ENCODE measurements around the gene ADAMTS7. TPM values are rescaled to one million over a fixed set of nuclear protein-coding genes. Genes with fewer than 3 reads are reported as not detected.

Gene ADAMTS7
- total RNA-seq, 1 experiment from 2014 or later, result 4.2 TPM

- no peak overlapping the region for H3K9ac ChIP-seq (ENCODE audit: low read length)
- H2AFZ ChIP-seq (ENCODE audit: low read length), result no peak overlapping the region
- intact Hi-C loops (cut with micrococcal nuclease), result no loop called here
- BruUV-seq (replicated peaks), result no TSS peak
- H3K79me2 ChIP-seq (ENCODE audit: low read length), result no peaks in the 10 kb centered on the region
- no peaks in the 10 kb centered on the region for H4K20me1 ChIP-seq (ENCODE audit: low read length)
- no peaks in the 10 kb centered on the region for H3F3A ChIP-seq (ENCODE audit: low read length, unreplicated experiment)
- H3K4me2 ChIP-seq (ENCODE audit: low read length), result no peak overlapping the region
- H3K4me1 ChIP-seq (ENCODE audit: insufficient read depth, low read length), result no peaks in the 10 kb centered on the region
- no peaks in the 10 kb centered on the region for H3K36me3 ChIP-seq (ENCODE audit: low read depth, low read length)
- H3K27ac ChIP-seq (ENCODE audit: low read length), result no peak overlapping the region
- no peak overlapping the region for H3K4me3 ChIP-seq (ENCODE audit: low read length)
- no peak for TF ChIP-seq EZH2phosphoT487 (IDR thresholded peaks at IDR 0.05; ENCODE audit: borderline replicate concordance, low read length)
- TF ChIP-seq, protein P1, sequence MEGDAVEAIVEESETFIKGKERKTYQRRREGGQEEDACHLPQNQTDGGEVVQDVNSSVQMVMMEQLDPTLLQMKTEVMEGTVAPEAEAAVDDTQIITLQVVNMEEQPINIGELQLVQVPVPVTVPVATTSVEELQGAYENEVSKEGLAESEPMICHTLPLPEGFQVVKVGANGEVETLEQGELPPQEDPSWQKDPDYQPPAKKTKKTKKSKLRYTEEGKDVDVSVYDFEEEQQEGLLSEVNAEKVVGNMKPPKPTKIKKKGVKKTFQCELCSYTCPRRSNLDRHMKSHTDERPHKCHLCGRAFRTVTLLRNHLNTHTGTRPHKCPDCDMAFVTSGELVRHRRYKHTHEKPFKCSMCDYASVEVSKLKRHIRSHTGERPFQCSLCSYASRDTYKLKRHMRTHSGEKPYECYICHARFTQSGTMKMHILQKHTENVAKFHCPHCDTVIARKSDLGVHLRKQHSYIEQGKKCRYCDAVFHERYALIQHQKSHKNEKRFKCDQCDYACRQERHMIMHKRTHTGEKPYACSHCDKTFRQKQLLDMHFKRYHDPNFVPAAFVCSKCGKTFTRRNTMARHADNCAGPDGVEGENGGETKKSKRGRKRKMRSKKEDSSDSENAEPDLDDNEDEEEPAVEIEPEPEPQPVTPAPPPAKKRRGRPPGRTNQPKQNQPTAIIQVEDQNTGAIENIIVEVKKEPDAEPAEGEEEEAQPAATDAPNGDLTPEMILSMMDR (conservative IDR thresholded peaks at IDR 0.05; ENCODE audit: low read depth, low read length), result no peak
- TF ChIP-seq EZH2 (IDR thresholded peaks at IDR 0.05; ENCODE audit: low read length, unreplicated experiment), result no peak
- H3K27me3 ChIP-seq (ENCODE audit: low read length), result no peaks in the 10 kb centered on the region
- ATAC-seq (no peak), DNase-seq (no peak)
- H3K9me3 ChIP-seq (ENCODE audit: low read length), result no peaks in the 10 kb centered on the region
- POLR2A ChIA-PET (ENCODE audit: unreplicated experiment), result no interaction called here
- CTCF ChIA-PET, result no interaction called here
- no peaks in the 10 kb centered on the region for H3K9me2 ChIP-seq (replicated peaks; ENCODE audit: low read length)
These were observed 31.3 kb upstream of the ADAMTS7 start for GRCh38 chr15:78842519-78842918.

GRCh38 chr15:78841891-78842290 lies 30.6 kb upstream of the ADAMTS7 start:
- intact Hi-C loops (cut with micrococcal nuclease), result no loop called here
- no peak for ATAC-seq

DNA sequence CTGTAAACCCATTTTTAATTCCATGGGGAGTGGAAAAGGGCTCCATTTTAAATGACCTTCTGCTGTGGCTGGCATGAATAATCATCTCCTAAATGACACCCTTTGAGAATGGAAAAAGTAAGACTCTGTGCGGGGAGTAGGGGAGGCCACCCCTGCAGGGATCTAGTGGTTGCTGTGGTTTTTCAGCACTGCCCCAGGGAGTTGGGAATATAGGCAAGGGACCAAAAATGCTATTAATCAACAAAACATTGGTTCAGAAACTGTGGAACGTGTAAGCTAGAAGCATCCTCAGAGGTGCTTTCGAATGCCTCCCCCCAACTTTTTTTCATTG lies 30.1 kb upstream of the ADAMTS7 start:
- Histone ChIP-seq H3K4me3 (ENCODE audit: low read length) (no peak overlapping the region), H2AFZ (ENCODE audit: low read length) (no peak overlapping the region), H3K27me3 (ENCODE audit: low read length) (no peaks in the 10 kb centered on the region), H3K9me2 (replicated peaks; ENCODE audit: low read length) (no peaks in the 10 kb centered on the region), H3K4me2 (ENCODE audit: low read length) (no peak overlapping the region), H3K4me1 (ENCODE audit: insufficient read depth, low read length) (no peaks in the 10 kb centered on the region), H3K79me2 (ENCODE audit: low read length) (no peaks in the 10 kb centered on the region), H3K27ac (ENCODE audit: low read length) (no peak overlapping the region), H3K9ac (ENCODE audit: low read length) (no peak overlapping the region), H3K36me3 (ENCODE audit: low read depth, low read length) (no peaks in the 10 kb centered on the region), H3K9me3 (ENCODE audit: low read length) (no peaks in the 10 kb centered on the region), H3F3A (ENCODE audit: low read length, unreplicated experiment) (no peaks in the 10 kb centered on the region), H4K20me1 (ENCODE audit: low read length) (no peaks in the 10 kb centered on the region)
- ATAC-seq, result no peak
- ChIA-PET POLR2A (ENCODE audit: unreplicated experiment) (no interaction called here), CTCF (no interaction called here)
- intact Hi-C loops (cut with micrococcal nuclease), result no loop called here
- no peak for DNase-seq
- TF ChIP-seq, protein P1 (conservative IDR thresholded peaks at IDR 0.05; ENCODE audit: low read depth, low read length), result no peak
- TF ChIP-seq EZH2 (IDR thresholded peaks at IDR 0.05; ENCODE audit: low read length, unreplicated experiment) (no peak), EZH2phosphoT487 (IDR thresholded peaks at IDR 0.05; ENCODE audit: borderline replicate concordance, low read length) (no peak)
- BruUV-seq (replicated peaks), result no TSS peak

More at GRCh38 chr15:78841891-78842290, 30.6 kb upstream of the ADAMTS7 start:
- Histone ChIP-seq H3K27ac (ENCODE audit: low read length) (no peak overlapping the region), H2AFZ (ENCODE audit: low read length) (no peak overlapping the region), H3K4me1 (ENCODE audit: insufficient read depth, low read length) (no peaks in the 10 kb centered on the region), H3K9me3 (ENCODE audit: low read length) (no peaks in the 10 kb centered on the region), H3K4me2 (ENCODE audit: low read length) (no peak overlapping the region), H3K27me3 (ENCODE audit: low read length) (no peaks in the 10 kb centered on the region), H3K4me3 (ENCODE audit: low read length) (no peak overlapping the region), H4K20me1 (ENCODE audit: low read length) (no peaks in the 10 kb centered on the region), H3F3A (ENCODE audit: low read length, unreplicated experiment) (no peaks in the 10 kb centered on the region), H3K9ac (ENCODE audit: low read length) (no peak overlapping the region), H3K79me2 (ENCODE audit: low read length) (no peaks in the 10 kb centered on the region), H3K36me3 (ENCODE audit: low read depth, low read length) (no peaks in the 10 kb centered on the region), H3K9me2 (replicated peaks; ENCODE audit: low read length) (no peaks in the 10 kb centered on the region)
- BruUV-seq (replicated peaks), result no TSS peak
- ChIA-PET CTCF (no interaction called here), POLR2A (ENCODE audit: unreplicated experiment) (no interaction called here)
- TF ChIP-seq EZH2phosphoT487 (IDR thresholded peaks at IDR 0.05; ENCODE audit: borderline replicate concordance, low read length) (no peak), EZH2 (IDR thresholded peaks at IDR 0.05; ENCODE audit: low read length, unreplicated experiment) (no peak)
- TF ChIP-seq, protein P1 (conservative IDR thresholded peaks at IDR 0.05; ENCODE audit: low read depth, low read length), result no peak
- DNase-seq, result no peak

Data from PC-3 (cell line).